ENCODE measurements around the gene HDC. TPM values are rescaled to one million over a fixed set of nuclear protein-coding genes. Genes with fewer than 3 reads are reported as not detected.

HDC gene
- total RNA-seq, 1 donor from 2014 or later, result not detected

DNA sequence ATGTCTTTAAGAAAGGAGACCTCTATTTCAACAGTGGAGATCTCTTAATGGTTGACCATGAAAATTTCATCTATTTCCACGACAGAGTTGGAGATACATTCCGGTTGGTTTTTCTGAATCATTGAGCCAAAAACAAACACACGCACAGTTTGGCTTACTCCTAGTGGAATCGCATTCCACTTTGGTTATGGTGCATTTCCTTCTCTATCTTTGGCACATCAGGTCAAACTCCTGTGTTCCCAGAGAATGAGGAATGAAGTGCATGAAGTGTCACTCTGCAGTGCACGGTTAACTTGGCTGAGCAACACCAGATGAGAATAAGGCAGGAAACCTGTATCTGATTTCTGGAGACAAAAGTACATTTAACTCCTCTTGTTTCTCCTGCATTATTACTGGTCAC, 38.5 kb downstream of the HDC start:
- DNase-seq (ENCODE audit: low read depth in 2 of 2), result no peak

DNA sequence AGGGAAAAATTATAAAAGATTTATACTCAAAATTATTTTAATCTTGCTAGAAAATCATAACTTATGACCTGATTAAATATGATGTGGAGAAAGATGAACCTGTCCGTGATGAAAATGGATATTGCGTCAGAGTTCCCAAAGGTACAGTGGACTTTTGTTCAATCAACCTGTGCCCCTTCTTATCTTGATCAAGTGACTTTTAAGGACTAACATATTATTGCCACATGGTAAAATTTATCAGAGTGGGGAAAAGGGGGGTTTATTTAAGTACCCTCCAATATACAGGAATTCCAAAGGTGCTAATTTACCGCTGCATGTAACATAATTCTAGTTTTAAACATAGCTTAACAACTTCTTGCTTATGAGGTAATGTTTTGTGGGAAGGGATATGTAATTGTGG, 39.6 kb downstream of the HDC start:
- DNase-seq (ENCODE audit: low read depth in 2 of 2), result no peak

DNA sequence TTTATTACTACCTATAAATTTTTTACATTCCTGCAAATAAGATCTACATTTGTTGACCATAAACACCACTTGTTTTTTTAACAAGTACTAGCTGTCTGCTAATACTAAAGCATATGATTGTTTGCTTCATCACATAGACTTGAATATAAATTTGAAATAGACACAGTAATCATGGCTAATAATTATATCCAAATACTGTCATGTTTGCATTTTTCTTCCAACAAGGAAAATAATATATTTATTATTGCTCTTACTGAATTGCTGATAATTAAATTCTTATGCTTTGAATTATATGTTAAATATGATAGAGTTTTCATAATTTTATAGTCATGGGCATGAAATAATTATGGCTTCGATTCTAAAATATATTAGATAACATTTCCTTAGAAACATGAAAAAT, 40.5 kb downstream of the HDC start:
- DNase-seq (ENCODE audit: low read depth in 2 of 2), result no peak

DNA sequence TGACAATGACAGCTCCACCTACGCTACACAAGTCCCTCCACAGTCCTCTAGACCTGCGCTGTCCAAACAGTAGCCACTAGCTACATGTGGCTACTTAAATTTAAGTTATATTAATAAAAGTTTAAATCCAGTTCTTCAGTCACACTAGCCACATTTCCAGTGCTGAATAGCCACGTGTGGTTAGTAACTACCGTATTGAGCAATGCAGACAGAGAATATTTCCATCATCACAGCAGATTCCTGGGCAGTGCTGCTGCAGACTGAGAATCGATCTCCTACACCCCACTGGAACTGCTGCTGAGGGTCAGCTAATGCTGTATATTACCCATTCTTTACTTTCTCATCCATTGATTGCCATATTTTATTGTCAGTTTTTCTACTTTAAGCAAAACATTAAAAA, 40.9 kb downstream of the HDC start:
- no peak for DNase-seq (ENCODE audit: low read depth in 2 of 2)

DNA sequence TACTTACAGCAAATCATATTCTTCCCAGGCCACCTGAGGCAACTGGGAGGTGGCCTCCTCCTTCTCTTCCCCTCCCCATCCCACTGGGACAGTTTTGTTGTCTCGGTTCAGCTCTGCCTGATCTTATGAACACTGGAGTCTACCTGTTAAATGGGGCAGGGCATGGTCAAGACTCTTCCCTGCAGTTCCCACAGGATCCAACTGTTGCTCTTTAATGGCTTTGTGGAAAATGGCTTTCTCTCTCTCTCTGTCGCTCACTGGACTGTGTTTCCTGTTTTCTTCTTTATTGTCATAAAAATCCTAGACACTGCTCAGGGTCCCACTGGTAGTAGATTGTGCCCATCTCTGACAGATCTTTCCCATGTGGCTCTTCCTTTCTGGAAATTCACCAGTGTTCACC, 43.3 kb downstream of the HDC start:
- no peak for DNase-seq (ENCODE audit: low read depth in 2 of 2)

DNA sequence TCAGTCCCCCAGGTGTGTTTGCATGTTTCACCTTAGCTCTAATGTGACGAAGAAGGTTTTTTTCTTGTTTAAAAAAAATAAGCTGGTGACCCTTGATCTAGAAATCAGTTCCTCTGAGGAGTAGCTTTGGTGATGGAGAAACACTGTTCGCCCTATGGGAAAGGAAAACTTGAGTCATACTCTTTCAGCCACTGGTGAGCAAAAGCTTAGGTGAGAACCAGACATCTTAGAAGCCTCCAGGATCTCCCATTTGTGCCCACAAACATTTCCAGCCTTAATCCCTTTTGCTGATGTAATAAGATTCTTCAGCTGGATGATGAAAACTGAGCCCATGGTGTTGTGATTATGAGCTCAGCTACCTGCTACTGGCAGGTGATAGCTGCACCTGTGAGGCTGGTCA, 45.7 kb downstream of the HDC start:
- DNase-seq (ENCODE audit: low read depth in 2 of 2), result no peak

DNA sequence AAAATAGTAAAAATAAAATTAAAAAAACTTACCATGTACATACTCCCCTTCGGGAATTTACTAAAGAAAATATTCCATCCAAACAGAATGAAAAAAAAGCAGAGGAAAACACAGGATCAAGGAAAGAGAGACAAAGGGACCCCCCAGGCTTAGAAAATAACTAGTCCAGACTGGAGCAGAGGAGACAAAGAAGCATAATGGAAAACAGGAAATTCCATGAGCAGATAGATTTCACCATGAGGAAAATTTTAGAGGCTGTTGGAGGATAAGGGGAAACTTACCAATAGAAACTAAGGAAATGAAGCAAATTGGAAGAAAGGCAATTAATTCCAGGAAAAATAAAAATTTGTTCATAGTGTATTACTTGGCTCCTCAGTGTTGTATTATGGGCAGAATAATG, 46.8 kb downstream of the HDC start:
- peak; percentile 44 to 77 for DNase-seq (ENCODE audit: low read depth in 2 of 2)

DNA sequence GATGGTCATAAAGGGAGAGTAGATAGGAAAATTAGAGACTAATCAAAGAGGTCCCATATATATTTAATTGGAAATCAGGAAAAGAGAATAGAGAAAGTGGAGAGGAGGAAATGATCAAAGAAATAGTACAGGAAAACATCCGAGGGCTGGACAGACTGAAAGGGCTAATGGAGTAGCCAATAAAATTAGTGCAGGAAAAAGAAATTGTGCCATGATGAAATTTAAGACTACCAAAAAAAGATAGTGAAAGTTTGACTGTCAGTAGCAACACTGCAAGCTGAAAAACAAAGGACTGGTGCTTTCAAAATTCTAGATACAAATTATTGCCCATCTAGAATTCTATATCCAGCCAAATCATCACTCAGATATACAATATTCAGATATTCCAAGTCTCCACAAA, 47.2 kb downstream of the HDC start:
- peak; percentile 5 to 75 for DNase-seq (ENCODE audit: low read depth in 2 of 2)

DNA sequence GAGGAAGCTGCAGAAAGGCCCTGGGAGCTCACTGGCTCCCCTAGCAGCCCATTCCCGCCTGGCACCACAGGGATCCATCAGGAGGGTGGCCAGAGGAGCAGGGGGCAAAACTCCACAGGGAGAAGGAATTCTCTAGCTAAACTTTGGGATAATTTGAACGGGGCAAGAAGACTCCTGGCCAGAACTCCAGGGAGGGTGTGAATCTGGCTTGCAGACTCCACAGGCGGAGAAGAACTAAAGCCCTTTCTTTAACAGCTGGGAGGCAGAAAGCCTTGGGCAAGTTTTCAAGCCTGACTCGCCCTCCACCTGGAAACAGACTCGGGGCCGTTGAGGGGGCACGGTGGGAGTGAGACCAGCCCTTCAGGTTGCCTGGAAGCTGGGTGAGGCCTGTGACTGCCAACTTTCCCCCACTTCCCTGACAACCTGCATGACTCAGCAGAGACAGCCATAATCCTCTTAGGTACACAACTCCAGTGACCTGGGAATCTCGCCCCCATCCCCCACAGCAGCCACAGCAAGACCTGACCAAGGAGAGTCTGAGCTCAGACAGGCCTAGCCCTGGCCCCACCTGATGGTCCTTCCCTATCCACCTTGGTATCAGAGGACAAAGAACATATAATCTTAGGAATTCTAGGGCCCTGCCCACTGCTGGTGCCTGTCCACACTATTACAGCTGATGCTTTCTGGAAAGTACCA, 54.9 kb downstream of the HDC start:
- no peak for DNase-seq (ENCODE audit: low read depth in 2 of 2)

DNA sequence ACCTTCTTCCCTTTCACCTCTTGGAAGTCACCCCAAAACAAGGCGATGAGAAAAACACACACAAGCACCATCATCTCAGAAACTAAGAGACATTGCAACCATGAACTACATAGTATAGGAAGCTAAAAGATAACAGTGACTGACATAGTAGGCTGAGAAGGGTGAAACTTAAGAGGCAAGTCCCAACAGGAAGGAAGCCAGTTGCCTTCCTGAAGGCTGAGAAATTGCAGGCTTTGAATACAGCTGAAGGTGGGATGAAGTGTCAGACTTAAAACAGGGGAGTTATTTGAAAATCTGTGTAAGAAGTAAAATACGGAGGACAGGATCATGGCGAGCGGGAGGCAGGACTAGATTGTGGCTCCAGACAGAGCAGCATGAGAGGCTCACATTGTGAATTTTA, 55.7 kb downstream of the HDC start:
- no peak for DNase-seq (ENCODE audit: low read depth in 2 of 2)

DNA sequence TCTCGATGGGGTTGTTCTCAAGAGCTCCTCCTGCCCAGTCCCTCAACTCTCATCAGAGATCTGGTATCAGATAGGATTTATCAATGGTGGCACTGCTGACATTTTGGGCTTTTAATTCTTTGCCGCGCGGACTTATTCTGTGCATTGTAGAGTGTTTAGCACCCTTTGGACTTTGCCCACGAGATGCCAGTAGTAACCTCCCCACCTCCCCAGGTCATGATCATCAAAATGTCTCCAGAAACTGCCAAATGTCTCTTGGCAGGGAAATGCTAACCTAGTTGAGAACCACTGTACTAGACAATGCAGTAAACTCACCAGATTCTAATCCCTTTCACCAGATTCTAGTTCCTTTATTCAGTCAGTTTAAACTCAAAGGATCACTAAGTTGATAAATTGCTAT, 59.5 kb downstream of the HDC start:
- DNase-seq (ENCODE audit: low read depth in 2 of 2), result no peak

DNA sequence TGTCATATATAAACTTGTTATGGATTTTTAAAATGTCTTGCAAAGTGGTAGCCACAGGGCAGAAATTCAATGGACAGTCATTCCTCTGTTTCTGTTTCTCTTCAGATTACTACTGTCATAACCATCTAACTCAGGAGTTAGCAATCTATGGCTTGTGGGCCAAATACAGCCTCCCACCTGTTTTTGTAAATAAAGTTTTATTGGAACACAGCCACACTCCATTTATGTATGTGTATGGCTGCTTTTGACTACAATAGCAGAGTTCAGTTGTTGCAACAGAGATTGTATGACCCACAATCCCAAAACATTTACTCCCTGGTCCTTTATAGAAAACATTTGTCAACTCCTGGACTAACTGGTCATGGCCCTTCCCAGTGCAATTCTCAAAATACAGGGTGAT, 63.5 kb downstream of the HDC start:
- no peak for DNase-seq (ENCODE audit: low read depth in 2 of 2)

DNA sequence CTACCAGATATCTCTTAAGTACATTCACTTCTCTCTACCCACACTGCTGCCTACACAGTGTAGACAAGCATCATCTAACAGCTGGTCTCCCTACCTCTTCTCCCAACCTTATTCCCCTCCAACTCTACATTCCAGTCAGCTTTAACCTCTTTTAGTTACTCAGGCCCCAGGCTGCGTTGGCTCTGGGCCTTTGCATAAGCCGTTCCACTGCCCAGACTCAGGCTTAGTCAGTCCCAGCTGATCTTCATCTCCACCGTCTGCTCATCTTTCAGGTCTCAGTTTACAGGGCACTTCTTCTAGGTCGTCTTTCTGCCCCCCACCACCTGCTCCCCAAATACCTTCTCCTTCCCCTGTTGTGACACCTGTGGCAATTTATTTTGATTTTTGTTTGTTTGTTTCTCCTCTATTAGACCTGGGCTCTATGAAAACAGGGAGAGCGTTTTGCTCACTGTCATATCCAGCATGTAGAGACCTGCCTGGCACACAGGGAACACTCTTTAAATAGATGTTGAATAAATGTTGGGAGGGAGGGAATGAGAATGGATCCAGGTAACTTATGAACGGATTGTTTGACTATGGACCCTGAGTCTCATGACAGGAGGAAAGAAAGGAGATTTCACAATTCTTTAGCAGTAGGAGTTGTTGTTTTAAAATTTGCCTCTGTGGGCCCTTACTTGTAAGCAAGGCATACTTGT, 72.5 kb downstream of the HDC start:
- DNase-seq (ENCODE audit: low read depth in 2 of 2), result no peak

DNA sequence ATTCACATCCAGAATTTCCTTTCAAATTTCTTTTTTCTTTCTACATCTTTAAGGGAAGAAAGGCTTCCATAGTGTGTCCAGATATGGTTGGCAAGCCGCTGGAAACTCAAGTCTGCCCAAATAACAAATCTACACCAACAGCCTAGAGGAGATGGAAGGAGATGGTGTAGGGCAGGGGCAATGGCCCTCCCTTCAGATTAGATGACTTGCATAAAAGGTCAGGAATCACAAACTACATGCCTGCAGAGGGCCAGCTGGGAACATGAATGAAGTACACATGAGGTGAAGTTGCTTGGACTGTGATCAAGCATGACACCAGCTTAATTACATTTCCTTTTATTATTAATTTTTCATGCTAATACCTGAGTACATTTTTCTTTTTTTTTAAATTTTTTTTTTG, 73.4 kb downstream of the HDC start:
- DNase-seq (ENCODE audit: low read depth in 2 of 2), result no peak

Other genes with a start within 250 kb of the HDC start
- 0.39 and 2.0 TPM in 2 replicates for gene ATP8B4, start 146.5 kb downstream of the HDC start, total RNA-seq
- 3.6 and 3.7 TPM in 2 replicates for gene SLC27A2, start 83.5 kb downstream of the HDC start, total RNA-seq
- gene GABPB1, start 89.5 kb upstream of the HDC start, total RNA-seq, result 70.5 and 80.3 TPM in 2 replicates
- 41.2 and 47.2 TPM in 2 replicates for gene USP8, start 158.7 kb upstream of the HDC start, total RNA-seq

Data from dermis microvascular lymphatic vessel endothelial cell (primary cell).